Esophagus squamous epithelium (tissue), 5 donors: ENCODE measurements around the gene SPA17. TPM values are rescaled to one million over a fixed set of nuclear protein-coding genes. Genes with fewer than 3 reads are reported as not detected.

Experiments used
- DNase-seq: peaks from one replicate; lab custom pipeline; 2025; lab: John Stamatoyannopoulos, UW
- H3K27ac ChIP-seq, 4 donors: fragments of 200-600 bp; sonication (generic); one replicate each; pipeline ENCODE4 v1.5.1; 2016 to 2019; ENCODE audit warnings: mild to moderate bottlenecking in 1 of 4
- H3K27me3 ChIP-seq, 4 donors: fragments of 200-600 bp; sonication (generic); 1 replicate in 3 of 4; 2 replicates in 1 of 4; pipeline versions ENCODE4 v1.5.1 to v1.6.0; 2017 to 2021; ENCODE audit warnings: antibody characterized with exemption in 1 of 4
- H3K36me3 ChIP-seq, 3 donors: fragments of 200-600 bp; sonication (generic); one replicate each; pipeline ENCODE4 v1.5.1; 2016 to 2019
- H3K4me1 ChIP-seq, 3 donors: fragments of 200-600 bp; sonication (generic); one replicate each; pipeline ENCODE4 v1.5.1; 2017 to 2019
- H3K4me3 ChIP-seq, 4 donors: fragments of 200-600 bp; sonication (generic); 1 replicate in 3 of 4; 2 replicates in 1 of 4; pipeline ENCODE4 v1.5.1; 2016 to 2019; ENCODE audit warnings: mild to moderate bottlenecking in 2 of 4, moderate library complexity in 1 of 4
- H3K9me3 ChIP-seq, 3 donors: fragments of 200-600 bp; sonication (generic); one replicate each; pipeline ENCODE4 v1.5.1; 2016 to 2019
- POLR2A ChIP-seq, 4 donors: fragments of 450-650 bp; IDR thresholded peaks; one replicate each; pipeline ENCODE4 v1.6.1; 2017; ENCODE audit warnings: antibody characterized with exemption in 4 of 4, mild to moderate bottlenecking in 4 of 4, moderate library complexity in 3 of 4
- WGBS, 2 donors: methylation state at CpG; one replicate each; pipeline ENCODE4 v1.1.5; 2018; 5-methylcytosine and 5-hydroxymethylcytosine counted together
- intact Hi-C: fragments of 100-400 bp; cut with DNase I; formaldehyde crosslinking; loops from one replicate; pipeline ENCODE4 v1.15.0; 2022
- total RNA-seq, 4 donors: library from RNA; depleted of rRNA; stranded (reverse); fragments of >200 nt; gene quantifications; one replicate each; pipeline ENCODE4 v1.1.0, GENCODE V29; 2016
- TF ChIP-seq, protein P1 (sequence below), 6 experiments: fragments of 450-650 bp in 4 of 6; fragments of 200-600 bp in 2 of 6; sonication (generic) in 2 of 6; IDR thresholded peaks; one replicate each; pipeline ENCODE4 v1.5.1; 2016 to 2019; ENCODE audit warnings: antibody characterized with exemption in 6 of 6, mild to moderate bottlenecking in 4 of 6, moderate library complexity in 4 of 6
- donor health status: DM: yes; HTN: yes; CAD: no.

SPA17 gene
- total RNA-seq, 4 donors from 2014 or later = 2.3 to 8.5 (median 6.0) TPM

DNA sequence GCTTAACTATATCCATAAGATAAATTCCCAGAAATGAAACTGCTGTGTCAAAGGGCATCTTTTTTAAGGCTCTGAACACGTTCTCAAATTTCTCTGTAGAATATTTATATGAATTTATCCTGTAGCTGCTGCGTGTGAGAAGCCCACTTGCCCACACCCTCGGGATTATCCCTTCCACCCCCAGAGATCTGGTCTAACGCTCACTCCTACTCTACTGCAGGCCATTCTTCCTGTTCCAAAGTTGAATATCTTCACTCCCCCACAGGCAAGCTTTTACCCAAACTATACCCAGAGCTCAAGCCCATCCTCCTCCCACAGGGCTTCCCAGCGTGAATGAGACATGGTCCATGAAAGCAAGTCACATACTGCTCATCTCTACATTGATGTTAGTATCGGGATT, 25.1 kb upstream of the SPA17 start:
- Histone ChIP-seq H3K27me3 (no peaks in the 10 kb centered on the region), H3K4me1 (peaks cover 0 to 8% (median 0%) of the 10 kb centered on the region in 3 donors), H3K27ac (no peak overlapping the region), H3K9me3 (no peaks in the 10 kb centered on the region), H3K36me3 (peaks cover 0 to 67% (median 0%) of the 10 kb centered on the region in 3 donors), H3K4me3 (no peak overlapping the region)
- intact Hi-C loops = no loop called here
- DNase-seq = no peak
- 80 to 85% methylated on average over 6 of the region's 6 CpGs for WGBS, 2 donors
- TF ChIP-seq, protein P1, sequence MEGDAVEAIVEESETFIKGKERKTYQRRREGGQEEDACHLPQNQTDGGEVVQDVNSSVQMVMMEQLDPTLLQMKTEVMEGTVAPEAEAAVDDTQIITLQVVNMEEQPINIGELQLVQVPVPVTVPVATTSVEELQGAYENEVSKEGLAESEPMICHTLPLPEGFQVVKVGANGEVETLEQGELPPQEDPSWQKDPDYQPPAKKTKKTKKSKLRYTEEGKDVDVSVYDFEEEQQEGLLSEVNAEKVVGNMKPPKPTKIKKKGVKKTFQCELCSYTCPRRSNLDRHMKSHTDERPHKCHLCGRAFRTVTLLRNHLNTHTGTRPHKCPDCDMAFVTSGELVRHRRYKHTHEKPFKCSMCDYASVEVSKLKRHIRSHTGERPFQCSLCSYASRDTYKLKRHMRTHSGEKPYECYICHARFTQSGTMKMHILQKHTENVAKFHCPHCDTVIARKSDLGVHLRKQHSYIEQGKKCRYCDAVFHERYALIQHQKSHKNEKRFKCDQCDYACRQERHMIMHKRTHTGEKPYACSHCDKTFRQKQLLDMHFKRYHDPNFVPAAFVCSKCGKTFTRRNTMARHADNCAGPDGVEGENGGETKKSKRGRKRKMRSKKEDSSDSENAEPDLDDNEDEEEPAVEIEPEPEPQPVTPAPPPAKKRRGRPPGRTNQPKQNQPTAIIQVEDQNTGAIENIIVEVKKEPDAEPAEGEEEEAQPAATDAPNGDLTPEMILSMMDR (IDR thresholded peaks at IDR 0.05) = no peak

DNA sequence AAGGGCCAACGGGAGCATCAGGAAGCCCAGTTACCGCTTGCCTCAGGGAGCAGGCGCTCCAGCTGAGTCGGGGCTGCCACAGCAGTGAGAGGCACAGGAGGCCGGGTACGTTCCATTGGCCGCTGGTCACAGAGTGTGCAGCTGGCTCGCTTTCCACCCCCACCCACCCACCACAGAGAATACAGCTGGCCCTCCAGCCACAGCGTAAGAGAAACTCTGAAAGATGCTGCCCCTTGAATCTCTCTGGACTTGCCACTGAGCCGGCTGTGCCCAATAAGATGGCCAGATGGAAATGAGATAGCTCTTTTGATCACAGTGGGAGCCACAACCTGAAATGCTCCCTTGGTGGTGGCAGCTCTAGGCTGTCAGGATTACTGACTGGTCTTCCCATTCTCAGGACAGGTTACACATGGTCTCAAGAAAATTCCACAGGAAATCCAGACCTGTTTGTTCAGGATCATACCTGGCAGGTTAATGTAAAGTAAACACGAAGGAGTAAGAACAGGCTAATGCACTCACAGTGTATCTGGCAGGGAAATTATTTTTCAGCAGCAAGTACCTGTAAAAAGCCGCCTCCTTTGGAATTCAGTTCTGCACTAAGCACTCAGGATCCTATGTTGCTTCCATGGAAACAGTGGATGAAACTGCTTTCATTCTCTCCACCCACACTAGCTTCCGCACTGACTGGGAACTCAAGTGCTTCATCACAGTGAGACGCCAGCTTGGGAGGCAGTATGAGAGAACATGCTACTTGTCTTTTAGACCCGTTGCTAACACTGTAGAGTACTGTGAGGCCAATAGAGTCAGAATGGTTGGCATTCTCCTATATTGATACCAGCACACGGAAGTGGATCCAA, 16.7 kb upstream of the SPA17 start:
- H3K9me3 ChIP-seq = no peaks in the 10 kb centered on the region
- no peak for TF ChIP-seq POLR2A (IDR thresholded peaks at IDR 0.05)
- TF ChIP-seq, protein P1 (IDR thresholded peaks at IDR 0.05) = no peak
- WGBS, 2 donors = 51 to 59% methylated on average over 8 to 15 of the region's 16 CpGs
- H3K4me3 ChIP-seq = no peak overlapping the region
- H3K27me3 ChIP-seq = no peaks in the 10 kb centered on the region
- no peaks in the 10 kb centered on the region for H3K4me1 ChIP-seq
- DNase-seq = no peak
- peaks cover 0 to 61% (median 0%) of the 10 kb centered on the region in 3 donors for H3K36me3 ChIP-seq
- H3K27ac ChIP-seq = no peak overlapping the region
- intact Hi-C loops = no loop called here

DNA sequence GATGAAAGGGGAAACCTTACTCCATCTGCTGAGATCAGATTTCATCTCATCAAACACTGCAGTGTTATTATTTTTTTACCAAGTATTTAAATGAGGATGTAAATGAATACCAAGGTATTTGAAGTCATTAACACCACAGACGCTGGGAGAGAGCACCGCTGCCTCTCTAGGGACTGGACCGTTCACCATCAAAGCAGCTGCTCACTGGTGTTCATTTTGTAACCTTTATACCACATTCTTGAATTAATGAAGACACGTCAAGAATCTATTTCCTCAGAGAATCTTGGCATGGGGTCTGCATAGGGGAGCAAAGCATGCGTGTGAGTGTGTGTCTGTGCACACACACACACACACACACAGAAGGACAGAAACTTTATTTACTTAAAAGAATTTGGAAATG, 15.8 kb upstream of the SPA17 start:
- no peak for DNase-seq
- no peak for TF ChIP-seq POLR2A (IDR thresholded peaks at IDR 0.05)
- intact Hi-C loops = no loop called here
- Histone ChIP-seq H3K27me3 (no peaks in the 10 kb centered on the region), H3K4me3 (no peak overlapping the region), H3K4me1 (no peaks in the 10 kb centered on the region), H3K36me3 (peaks cover 0 to 53% (median 0%) of the 10 kb centered on the region in 3 donors), H3K9me3 (no peaks in the 10 kb centered on the region), H3K27ac (no peak overlapping the region)
- 76 to 77% methylated on average over 5 of the region's 5 CpGs for WGBS, 2 donors

DNA sequence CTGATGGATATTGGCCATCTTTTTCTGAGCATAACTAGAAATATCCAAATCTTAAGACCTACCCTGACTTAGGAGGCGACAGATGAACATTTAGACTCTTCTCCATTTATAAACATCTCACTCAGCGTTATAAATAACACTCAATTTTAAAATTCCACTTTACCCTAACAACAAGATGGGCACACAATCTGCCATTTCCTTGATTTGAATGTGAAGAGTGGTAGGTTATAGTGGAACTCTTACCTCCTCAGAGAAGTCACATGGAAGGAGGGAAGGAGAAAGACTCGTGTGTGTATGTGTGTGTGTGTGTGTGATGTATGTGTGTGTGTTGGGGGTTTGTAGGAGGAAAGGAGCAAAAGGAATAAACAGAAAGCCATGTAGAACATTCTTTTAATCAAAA, 15.2 kb upstream of the SPA17 start:
- intact Hi-C loops = no loop called here
- no peaks in the 10 kb centered on the region for H3K27me3 ChIP-seq
- no peak overlapping the region for H3K27ac ChIP-seq
- no peak for DNase-seq
- H3K4me1 ChIP-seq = no peaks in the 10 kb centered on the region
- peaks cover 0 to 53% (median 0%) of the 10 kb centered on the region in 3 donors for H3K36me3 ChIP-seq
- TF ChIP-seq, protein P1 (IDR thresholded peaks at IDR 0.05) = no peak
- no peak for TF ChIP-seq POLR2A (IDR thresholded peaks at IDR 0.05)
- no peak overlapping the region for H3K4me3 ChIP-seq
- 88 to 90% methylated on average over 3 of the region's 3 CpGs for WGBS, 2 donors
- H3K9me3 ChIP-seq = no peaks in the 10 kb centered on the region

DNA sequence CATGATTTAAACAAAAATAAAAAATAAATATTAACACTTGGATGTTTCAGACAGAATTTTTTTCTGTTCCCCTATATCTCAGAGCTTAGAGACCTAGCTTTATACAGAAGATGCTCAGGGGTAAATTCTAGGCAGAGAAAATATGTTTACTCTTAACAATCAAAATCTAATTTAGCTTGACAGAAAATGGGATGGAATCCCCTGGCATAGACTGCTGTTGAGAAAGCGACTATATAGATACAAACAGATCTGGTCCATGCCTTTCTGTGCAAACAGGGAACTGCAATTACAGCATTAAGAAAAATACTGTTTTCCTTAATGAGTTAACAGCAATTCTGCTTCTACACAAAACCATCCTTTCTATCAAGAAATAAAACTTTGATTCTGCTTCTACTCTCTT, 14.7 kb upstream of the SPA17 start:
- Histone ChIP-seq H3K4me3 (no peak overlapping the region), H3K9me3 (no peaks in the 10 kb centered on the region), H3K27me3 (no peaks in the 10 kb centered on the region), H3K4me1 (no peaks in the 10 kb centered on the region), H3K27ac (no peak overlapping the region), H3K36me3 (peaks cover 0 to 53% (median 0%) of the 10 kb centered on the region in 3 donors)
- TF ChIP-seq POLR2A (IDR thresholded peaks at IDR 0.05) = no peak
- TF ChIP-seq, protein P1 (IDR thresholded peaks at IDR 0.05) = no peak
- 89 to 90% methylated on average over 1 of the region's 1 CpG for WGBS, 2 donors
- intact Hi-C loops = no loop called here
- no peak for DNase-seq
